ENCODE data around the gene GPATCH2.
"Not testable (repeated sequence)": the region's sequence is repeated elsewhere in the genome, so short reads cannot be mapped to it uniquely, and the experiment has no call there.

The GPATCH2 gene

GRCh38 chr1:217584286-217584811 lies 46.5 kb downstream of the GPATCH2 start:
- not testable (repeated sequence) for DNase-seq (ENCODE audit: low read depth in 2 of 2)

- no peak for DNase-seq (ENCODE audit: low read depth in 2 of 2)
These were observed 53.6 kb downstream of the GPATCH2 start for GRCh38 chr1:217577336-217577735.

GRCh38 chr1:217574265-217574949 lies 56.5 kb downstream of the GPATCH2 start:
- no peak for DNase-seq (ENCODE audit: low read depth in 2 of 2)

GRCh38 chr1:217569021-217569420 lies 61.9 kb downstream of the GPATCH2 start:
- no peak for DNase-seq (ENCODE audit: low read depth in 2 of 2)

- no peak for DNase-seq (ENCODE audit: low read depth in 2 of 2)
These were observed 62.7 kb downstream of the GPATCH2 start for GRCh38 chr1:217568200-217568599.

GRCh38 chr1:217564833-217565232 lies 66.1 kb downstream of the GPATCH2 start:
- DNase-seq (ENCODE audit: low read depth in 2 of 2), result no peak

GRCh38 chr1:217564207-217564606 lies 66.7 kb downstream of the GPATCH2 start:
- no peak for DNase-seq (ENCODE audit: low read depth in 2 of 2)

GRCh38 chr1:217563179-217563578 lies 67.7 kb downstream of the GPATCH2 start:
- DNase-seq (ENCODE audit: low read depth in 2 of 2), result no peak

- DNase-seq (ENCODE audit: low read depth in 2 of 2), result no peak
These were observed 68.5 kb downstream of the GPATCH2 start for GRCh38 chr1:217562229-217562878.

- no peak for DNase-seq (ENCODE audit: low read depth in 2 of 2)
These were observed 69.4 kb downstream of the GPATCH2 start for GRCh38 chr1:217561446-217561845.

- DNase-seq (ENCODE audit: low read depth in 2 of 2), result no peak
These were observed 76.0 kb downstream of the GPATCH2 start for GRCh38 chr1:217554849-217555248.

GRCh38 chr1:217553949-217554509 lies 76.9 kb downstream of the GPATCH2 start:
- no peak for DNase-seq (ENCODE audit: low read depth in 2 of 2)

- no peak for DNase-seq (ENCODE audit: low read depth in 2 of 2)
These were observed 78.4 kb downstream of the GPATCH2 start for GRCh38 chr1:217552339-217552951.

GRCh38 chr1:217542837-217543236 lies 88.1 kb downstream of the GPATCH2 start:
- DNase-seq (ENCODE audit: low read depth in 2 of 2), result no peak

GRCh38 chr1:217542136-217542777 lies 88.6 kb downstream of the GPATCH2 start:
- no peak for DNase-seq (ENCODE audit: low read depth in 2 of 2)

GRCh38 chr1:217540321-217540720 lies 90.6 kb downstream of the GPATCH2 start:
- DNase-seq (ENCODE audit: low read depth in 2 of 2), result no peak

- DNase-seq (ENCODE audit: low read depth in 2 of 2), result no peak
These were observed 91.4 kb downstream of the GPATCH2 start for GRCh38 chr1:217539510-217539909.

GRCh38 chr1:217535601-217536377 lies 95.1 kb downstream of the GPATCH2 start:
- no peak for DNase-seq (ENCODE audit: low read depth in 2 of 2)

GRCh38 chr1:217534566-217534965 lies 96.3 kb downstream of the GPATCH2 start:
- no peak for DNase-seq (ENCODE audit: low read depth in 2 of 2)

GRCh38 chr1:217528271-217528670 lies 102.6 kb downstream of the GPATCH2 start:
- no peak for DNase-seq (ENCODE audit: low read depth in 2 of 2)

- no peak for DNase-seq (ENCODE audit: low read depth in 2 of 2)
These were observed 103.7 kb downstream of the GPATCH2 start for GRCh38 chr1:217527151-217527550.

Data from stimulated activated CD8-positive, alpha-beta memory T cell treated with anti-CD3 and anti-CD28 coated beads, Interleukin-7, amount 100 ng/mL, for 1 hour (primary cell).